HL-60/S4 (cell line): ENCODE data around the gene PIKFYVE.

Experiments used
- in situ Hi-C: fragments of 300-500 bp; cut with MboI; formaldehyde crosslinking; loops from 2 replicates; pipeline ENCODE4 v1.14.3; 2022; ENCODE audit warnings: low sequenced_read_pairs

PIKFYVE gene

DNA sequence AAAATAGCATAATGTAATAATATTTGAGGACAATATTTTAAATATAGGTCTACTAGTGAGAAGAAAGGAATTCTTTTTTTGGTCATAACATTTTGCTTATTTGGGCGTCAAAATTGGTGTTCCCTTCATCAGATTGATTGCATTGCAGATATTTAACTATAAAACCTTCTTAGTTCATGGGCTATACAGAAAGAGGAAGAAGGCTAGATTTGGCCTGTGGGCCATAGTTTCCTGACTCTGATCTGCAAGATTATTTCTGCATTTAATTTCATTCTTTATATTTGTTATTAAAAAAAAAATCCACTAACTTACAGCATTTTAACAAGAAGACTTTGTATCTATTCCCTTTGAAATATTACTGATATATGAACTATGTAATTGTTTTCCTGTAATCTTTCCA lies 31.9 kb downstream of the PIKFYVE start:
- in situ Hi-C loops: no loop called here

DNA sequence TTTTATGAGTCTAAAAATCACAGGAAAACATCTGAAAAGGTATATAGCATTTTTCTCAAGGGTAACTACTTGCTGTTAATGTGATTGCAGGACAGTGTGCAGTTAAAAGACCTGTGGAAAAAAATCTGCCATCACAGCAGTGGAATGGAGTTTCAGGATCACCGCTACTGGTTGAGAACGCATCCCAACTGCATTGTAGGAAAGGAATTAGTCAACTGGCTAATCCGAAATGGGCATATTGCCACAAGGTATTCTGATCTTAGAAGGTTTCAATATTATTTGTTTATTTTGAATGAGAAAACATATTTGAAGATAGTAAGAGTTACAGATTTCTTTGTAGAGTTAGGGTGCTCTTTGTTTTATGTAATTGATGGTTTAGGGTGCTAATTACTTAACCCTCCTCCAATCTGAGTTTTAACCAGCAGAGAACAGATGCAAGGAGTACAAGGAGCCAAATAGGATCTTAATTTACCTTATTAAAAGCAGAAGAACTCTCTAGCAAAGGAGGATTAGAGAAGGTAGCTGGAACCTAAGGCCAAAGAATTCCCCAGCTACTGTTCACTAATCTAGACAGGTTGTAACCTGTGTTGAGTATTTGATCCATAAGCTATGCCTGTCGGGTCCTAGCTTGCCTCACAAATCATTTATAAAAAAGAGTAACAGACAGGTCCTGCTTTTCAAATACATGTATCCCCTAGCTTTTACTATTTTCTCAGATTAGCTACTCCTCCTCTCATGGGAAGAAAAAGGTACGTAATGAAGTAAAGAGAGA lies 35.0 kb downstream of the PIKFYVE start:
- in situ Hi-C loops: no loop called here

DNA sequence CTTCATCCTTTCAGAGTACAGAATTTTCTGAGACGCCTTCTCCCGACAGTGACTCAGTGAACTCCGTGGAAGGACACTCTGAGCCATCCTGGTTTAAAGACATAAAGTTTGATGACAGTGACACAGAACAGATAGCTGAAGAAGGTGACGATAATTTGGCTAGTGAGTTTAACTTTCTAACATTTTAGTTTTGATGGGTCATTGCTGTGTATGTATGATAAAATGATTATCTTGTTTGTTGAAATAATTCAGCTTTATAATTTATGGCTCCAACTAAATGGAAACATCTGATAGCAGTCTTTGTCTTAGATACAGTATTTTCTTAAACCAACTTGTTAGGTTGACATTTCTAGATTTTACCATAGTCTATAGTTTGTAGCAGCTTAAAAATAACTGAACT lies 38.1 kb downstream of the PIKFYVE start:
- in situ Hi-C loops: no loop called here

DNA sequence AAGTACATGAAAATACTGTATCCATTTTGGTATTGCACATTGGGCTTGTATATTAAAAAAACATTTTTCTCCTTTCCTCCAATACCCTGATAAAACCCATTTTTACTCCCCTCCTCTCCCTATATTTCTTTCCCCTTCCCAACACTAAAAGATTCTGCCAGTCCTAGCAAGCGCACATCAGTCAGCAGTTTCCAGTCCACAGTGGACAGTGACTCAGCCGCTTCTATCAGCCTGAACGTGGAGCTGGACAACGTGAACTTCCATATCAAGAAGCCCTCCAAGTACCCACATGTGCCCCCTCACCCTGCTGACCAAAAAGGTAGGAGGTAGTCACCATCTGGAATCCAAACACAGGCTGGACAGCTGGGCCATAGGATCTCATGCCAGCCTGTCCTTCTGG lies 38.6 kb downstream of the PIKFYVE start:
- in situ Hi-C loops: no loop called here

DNA sequence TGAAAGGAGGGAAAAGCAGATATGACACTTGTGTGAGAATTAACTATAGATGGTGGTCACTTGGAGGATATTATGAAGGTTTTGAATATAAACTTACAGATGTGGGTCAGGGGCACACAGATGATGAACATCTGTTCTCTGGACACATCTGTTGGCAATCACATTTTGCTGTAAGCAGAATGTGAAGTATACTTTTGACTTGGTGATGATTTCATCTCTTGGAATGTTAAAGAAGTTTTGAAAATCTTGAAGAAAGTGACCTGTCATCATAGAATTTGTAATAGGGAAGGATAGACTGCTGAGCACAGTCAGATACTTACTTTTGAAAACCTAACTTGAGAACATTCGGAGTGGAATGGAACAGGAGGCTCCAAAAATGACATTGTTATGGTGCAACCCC lies 40.2 kb downstream of the PIKFYVE start:
- in situ Hi-C loops: no loop called here

DNA sequence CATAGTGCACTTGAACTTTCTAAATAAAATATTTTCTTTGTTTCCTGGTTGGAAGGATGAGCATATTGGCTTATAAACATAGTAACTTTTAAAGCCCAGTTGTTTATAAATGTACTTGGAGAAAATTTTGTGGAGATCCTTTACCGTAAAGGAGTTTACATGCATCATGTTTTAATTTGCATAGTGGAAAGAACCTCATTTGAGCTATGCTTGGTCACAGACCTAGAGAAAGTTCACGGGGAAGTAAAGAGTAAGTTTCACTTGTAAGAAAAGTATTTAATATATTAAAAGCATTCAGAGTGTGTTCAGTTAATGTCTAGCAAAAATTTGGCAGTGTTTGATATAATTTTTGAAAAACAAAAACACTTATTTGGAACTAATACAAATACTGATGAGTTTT lies 45.3 kb downstream of the PIKFYVE start:
- in situ Hi-C loops: no loop called here

DNA sequence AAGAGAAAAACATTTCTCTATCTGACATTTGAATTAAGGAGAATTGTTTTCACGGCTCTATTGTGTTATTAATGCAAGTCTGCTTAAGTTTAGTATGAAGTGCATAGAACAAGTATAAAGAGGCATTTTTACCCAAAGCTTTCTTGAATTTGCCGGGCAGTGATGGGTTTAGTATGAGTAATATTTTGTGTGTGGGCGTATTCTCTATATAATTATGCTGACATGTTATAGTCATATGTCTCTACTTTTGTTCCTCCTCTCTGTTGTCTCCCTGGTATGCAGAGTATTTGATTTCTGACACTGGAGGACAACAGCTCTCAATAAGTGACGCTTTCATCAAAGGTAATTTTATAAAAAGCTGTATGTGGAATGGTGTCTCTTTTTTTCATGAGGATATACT lies 45.9 kb downstream of the PIKFYVE start:
- in situ Hi-C loops: no loop called here

DNA sequence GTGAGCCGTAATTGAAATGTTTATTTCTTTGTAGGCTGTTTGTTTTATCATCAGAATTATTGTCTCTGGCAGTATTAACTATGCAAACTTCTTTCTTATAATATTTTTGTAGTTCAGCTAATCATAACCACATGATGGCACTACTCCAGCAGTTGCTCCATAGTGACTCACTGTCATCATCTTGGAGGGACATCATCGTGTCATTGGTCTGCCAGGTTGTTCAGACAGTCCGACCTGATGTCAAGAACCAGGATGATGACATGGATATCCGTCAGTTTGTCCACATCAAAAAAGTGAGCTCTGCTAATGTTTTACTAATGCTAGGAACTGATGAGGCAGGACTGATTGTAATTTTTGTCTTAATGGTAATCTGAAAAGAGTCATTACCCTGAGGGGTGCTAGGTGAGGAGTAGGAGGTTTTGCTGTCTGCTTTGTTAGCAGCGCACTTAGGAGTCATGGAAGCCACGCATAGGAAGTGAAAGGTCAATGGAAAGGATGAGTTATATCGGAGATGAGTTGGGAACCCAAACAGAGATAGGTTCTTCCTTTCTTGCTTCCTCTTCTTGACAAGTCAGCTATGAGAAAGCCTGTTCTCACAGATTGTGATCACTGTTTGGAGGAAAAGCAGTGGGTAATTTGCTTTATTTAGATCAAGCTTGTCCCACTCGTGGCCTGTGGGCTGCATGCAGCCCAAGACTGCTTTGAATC lies 49.2 kb downstream of the PIKFYVE start:
- in situ Hi-C loops: no loop called here

DNA sequence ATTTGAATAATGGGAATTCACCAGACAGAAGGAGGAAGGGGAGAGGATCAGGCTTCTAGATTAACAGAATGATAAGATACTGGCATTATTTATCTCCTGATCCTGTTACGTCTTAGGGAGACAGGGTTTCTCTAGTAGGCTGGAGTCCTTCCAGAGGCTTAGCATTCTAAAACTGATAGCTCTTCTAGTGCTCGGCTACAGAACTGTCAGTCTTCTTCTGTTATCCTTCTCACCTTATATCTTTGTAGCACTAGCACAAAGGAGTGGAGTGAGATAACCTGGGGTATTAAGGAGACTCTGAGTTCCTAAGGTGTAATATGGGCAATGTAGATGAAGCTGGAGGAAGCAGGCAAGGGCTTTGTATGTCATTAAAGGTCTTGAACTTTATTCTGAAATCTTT lies 52.1 kb downstream of the PIKFYVE start:
- in situ Hi-C loops: no loop called here

DNA sequence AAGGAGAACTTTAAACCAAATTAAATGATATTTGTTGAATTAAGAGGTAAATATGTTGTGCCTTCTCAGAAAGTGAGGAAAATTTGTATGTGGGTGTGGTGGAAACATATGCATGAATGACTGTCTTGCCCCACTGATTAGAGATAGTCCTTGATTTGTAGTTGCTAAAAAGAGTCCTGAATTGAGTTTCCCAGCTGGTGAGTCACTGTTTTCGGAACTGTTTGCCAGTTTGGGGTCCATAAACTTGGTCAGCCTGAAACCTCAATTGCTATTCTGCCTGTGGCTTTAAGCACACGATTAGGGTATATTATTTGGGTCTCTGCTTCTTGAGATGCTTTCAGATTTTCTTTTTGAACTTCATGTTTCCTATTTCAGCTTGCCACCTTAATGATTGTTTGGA lies 53.3 kb downstream of the PIKFYVE start:
- in situ Hi-C loops: no loop called here

DNA sequence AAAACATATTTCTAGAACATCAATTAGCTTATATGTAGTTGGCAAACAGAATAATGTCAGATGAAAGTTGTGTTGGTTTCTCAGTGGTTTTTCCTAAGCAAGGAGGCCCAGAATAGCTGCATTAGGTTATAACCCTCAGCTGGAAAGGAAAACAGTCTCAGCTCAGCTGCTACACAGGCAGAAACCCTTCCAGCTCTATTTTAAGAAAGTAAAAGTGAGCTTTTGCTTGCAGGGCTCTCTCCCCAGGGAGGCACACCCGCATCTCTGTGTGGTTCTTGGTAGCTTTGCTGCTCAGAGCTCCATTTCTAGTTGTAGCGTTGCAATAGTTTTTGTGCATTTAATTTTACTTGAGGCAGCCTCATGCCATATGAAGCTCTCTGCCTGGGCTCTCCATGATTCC lies 54.6 kb downstream of the PIKFYVE start:
- in situ Hi-C loops: no loop called here

DNA sequence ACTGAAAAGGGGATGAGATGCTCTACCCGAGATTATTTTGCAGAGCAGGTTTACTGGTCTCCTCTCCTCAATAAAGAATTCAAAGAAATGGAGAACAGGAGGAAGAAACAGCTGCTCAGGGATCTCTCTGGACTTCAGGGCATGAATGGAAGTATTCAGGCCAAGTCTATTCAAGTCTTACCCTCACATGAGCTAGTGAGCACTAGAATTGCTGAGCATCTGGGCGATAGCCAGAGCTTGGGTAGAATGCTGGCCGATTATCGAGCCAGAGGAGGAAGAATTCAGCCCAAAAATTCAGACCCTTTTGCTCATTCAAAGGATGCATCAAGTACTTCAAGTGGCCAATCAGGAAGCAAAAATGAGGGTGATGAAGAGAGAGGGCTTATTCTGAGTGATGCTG lies 60.0 kb downstream of the PIKFYVE start:
- in situ Hi-C loops: no loop called here

DNA sequence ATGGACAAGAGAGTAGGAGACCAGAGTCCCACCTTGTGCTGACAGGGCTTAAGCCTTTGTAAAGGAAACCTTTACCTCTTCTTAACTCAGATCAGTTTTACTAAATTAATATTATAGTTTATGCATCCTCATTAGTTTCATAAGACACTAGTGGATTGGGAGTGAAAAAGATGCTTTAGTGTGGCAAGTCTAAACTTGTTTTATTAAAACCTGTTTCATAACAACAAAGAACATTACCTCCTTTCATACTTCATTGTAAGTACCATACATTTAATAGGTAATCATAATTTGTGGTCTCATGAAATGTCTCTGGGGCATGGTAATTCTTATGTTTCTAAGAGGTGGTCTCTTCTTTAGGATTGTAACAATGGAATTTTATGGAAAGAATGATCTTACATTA lies 63.4 kb downstream of the PIKFYVE start:
- in situ Hi-C loops: no loop called here

DNA sequence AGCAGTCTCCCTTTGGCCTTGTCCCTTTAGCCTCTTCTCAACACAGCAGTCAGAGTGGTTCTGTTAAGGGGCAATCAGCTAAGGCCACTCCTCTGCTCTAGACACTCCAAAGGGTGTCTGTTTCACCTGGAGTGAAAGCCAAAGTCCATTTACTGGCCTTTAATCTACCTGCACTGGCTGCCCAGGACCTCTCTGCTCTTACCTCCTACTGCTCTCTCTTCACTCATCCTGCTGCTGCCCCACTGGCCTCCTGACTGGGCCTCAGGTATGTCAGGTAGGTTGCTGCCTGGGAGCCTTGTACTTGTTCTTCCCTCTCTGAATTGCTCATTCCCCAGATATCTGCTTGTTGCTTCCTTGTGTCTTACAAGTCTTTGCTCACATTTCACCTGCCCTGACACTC lies 68.2 kb downstream of the PIKFYVE start:
- in situ Hi-C loops: no loop called here

DNA sequence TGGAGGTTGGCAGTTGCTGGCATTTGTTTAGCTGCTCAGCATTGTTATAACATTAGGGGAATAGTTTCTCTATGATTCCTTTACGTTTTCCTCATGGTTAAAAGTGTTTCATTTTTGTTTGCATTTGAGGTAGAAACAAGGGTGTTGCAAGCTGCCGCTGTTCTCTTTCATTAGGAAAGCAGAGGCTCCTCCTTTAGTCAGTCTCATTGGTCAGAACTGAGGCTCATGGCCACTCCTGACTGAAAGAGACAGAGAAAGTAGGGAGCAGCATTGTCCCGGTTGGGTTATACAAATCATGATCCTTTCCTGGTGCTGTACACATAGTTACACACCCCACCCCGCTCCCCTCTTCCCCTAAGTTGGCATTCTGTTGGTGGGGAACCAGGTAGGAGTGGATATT lies 80.7 kb downstream of the PIKFYVE start:
- in situ Hi-C loops: no loop called here

DNA sequence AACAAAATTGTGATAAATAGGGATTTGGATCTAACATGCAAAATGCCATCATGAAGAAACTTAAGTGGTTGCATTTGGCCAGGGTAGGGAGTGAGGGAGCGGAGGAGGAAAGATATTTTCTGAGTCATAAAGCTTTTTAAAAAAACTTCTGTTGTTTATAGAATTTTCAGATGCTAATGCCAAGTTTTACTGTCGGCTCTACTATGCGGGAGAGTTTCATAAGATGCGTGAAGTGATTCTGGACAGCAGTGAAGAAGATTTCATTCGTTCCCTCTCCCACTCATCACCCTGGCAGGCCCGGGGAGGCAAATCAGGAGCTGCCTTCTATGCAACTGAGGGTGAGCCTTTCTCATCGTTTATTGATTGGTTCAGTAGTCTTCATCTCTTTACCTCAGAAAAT lies 84.6 kb downstream of the PIKFYVE start:
- in situ Hi-C loops: loop anchor here (25.0 kb wide), 1 partner anchor 1837 kb away; no protein-coding TSS in a partner anchor

DNA sequence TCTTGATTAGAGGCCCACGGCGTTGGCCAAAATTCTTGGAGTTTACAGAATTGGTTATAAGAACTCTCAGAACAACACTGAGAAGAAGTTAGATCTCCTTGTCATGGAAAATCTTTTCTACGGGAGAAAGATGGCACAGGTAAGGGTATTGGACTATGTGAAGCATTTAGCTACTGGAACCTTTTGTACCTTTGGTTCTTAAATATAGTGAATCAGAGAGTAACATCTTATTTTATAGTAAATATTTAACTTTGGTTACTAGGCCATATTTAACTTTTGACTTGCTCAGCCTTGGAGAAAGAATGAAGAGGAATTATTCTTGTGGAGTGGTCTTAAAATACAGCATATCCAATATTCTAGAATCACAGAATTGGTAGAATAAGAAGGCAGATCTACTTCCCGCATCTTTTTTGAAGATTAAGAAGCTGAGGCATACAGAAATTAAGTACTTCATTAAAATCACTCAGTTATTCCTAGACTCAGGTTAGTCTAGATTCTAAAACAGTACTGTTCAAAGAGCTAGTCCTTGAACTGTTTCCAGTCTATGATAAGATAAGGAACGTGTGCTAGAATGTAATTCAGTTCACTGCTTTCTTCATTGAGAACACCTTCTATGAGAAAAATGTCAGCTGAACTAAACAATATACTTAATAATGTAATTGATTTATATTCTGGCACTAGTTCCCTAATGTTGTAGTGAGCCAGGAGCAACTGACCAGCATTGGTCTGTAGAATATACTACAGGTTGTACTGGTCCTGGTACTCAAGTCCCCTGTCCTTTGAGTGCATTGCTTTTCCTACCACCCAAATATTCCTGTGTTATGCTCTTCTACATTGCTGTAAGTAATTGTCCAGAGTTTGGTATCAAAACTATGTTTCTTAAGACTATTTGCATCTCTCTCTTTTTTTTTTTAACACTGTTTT lies 86.9 kb downstream of the PIKFYVE start:
- in situ Hi-C loops: loop anchor here (25.0 kb wide), 1 partner anchor 1834 kb away; no protein-coding TSS in a partner anchor

DNA sequence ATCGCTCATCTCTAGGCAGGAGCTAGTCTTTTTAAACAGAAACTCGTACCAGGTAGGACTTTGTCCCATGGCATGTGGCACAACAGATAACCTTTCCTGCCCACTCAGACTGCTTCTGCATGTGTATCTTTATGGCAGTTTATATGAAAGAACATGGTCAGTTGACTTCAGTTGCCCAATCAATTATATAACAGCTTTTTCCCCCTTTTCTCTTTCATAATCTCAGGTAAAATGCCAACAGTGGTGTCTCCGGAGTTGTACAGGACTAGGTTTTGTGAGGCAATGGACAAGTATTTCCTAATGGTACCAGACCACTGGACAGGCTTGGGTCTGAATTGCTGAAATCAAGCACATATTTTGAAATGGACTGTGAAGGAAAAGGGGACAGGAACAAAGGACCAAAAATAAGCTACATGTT lies 88.9 kb downstream of the PIKFYVE start:
- in situ Hi-C loops: loop anchor here (25.0 kb wide), 1 partner anchor 1832 kb away; no protein-coding TSS in a partner anchor

DNA sequence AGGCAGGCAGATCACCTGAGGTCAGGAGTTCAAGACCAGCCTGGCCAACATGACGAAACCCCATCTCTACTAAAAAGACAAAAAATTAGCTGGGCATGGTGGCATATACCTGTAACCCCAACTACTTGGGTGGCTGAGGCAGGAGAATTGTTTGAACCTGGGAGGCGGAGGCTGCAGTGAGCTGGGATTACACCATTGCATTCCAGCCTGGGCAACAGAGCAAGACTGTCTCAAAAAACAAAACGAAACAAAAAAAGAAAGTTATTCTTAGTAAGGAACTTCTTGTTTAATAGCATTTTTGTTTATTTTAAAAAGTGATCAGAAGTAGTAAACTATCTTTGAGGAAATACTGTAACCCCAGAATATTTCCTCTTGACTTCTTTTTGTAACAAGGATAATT lies 90.4 kb downstream of the PIKFYVE start:
- in situ Hi-C loops: loop anchor here (25.0 kb wide), 1 partner anchor 1831 kb away; no protein-coding TSS in a partner anchor

DNA sequence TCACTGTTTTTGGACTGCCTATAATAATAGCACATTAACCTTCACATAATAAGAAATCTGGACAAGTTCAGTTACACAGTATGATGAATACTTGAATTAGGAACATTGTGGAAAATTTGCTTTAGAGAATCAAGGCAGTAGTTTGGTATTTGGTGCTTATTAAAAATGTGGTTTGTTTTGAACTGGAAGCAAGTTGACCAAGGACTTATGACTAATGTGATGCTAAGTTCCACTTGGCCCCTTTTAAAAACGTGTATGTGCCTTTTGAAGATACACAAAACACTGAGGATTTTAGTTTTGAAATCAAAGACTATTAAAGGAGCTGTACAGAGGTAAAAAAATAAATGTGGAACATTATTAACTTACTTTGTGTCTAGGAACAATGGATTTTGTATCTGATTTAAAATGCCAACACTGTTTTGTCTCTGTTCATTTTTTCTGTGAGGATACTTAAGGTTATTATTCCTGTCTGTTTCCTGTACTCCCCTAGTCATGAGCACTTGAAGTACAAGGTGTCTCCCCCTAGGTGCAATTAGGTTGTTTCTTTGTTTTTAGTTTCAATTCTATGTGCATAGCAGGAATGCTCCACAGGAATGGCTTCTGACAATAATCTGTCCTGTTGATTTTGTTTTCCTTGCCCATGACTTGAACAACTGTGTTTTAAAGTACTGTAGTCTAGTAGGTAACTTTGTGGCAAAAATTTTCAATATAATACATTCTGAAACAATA lies 91.0 kb downstream of the PIKFYVE start:
- in situ Hi-C loops: loop anchor here (25.0 kb wide), 1 partner anchor 1830 kb away; no protein-coding TSS in a partner anchor
